ENCODE results near the gene RUNX2. TPM values are rescaled to one million over a fixed set of nuclear protein-coding genes. Genes with fewer than 3 reads are reported as not detected.

RUNX2 gene
- total and polyA plus RNA-seq, 9 of the 15 experiments (the other 6 are each of a cell fraction or from before 2014, with no cell fraction given), result 0.29 to 1.00 (median 0.43) TPM

DNA sequence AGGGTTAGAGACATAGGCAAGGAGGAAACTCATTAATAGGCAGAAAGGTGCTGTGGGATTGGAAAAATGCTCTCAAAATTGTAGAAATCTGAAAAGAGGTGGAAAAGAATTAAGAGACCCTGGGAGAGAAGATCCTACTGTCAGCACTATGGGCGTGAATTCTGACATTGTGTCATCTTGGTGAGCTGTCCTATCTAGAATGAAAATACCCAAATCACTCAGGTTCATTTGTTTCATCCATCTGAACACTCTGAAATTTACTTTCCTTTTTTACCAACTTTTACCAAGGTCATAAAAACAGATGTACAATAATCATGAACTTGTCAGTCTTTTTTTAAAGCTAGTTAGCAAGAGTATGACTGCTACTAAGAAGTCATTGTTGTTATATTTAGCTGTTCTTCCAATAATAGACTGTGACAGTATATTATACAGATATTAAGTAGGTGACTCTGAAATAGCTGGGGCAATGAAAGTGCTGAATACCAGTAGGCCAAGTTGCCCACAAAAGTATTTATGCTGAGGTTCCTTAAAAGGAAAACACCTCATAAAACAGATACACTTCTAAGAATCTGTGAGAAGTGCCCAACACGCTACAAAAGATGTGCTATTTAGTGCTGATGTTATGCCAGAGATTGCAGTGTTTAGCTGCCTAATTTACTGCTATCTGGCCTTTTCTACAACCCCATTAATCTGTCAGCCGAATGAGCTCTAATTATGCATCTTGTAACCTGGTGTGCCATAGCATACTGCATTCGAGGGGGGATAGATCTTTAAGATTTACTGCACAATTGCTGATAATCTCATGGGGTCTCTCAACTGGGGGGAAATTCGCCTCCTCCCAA, 267.1 kb downstream of the RUNX2 start:
- Histone ChIP-seq H4K20me1 (replicated peaks; ENCODE audit: control insufficient read depth, insufficient read depth, low read length) (no peaks in the 10 kb centered on the region), H3K4me1 (replicated peaks in 1 of 2; ENCODE audit: control insufficient read depth in 2 of 2, insufficient read depth in 2 of 2, low read length in 2 of 2) (no peaks in the 10 kb centered on the region), H3K4me3 (no peak overlapping the region), H3K9ac (ENCODE audit: insufficient read depth in 1 of 2, low read depth in 2 of 2, low read length in 2 of 2) (no peak overlapping the region), H3K9me3 (replicated peaks; ENCODE audit: control insufficient read depth, insufficient read depth, low read depth, low read length) (no peaks in the 10 kb centered on the region), H3K36me3 (ENCODE audit: control insufficient read depth, insufficient read depth, low read length) (no peaks in the 10 kb centered on the region), H3K4me2 (ENCODE audit: insufficient read depth, low read length) (no peak overlapping the region), H3K27ac (ENCODE audit: extremely low read depth, low read depth, low read length) (no peak overlapping the region), H3K9me1 (ENCODE audit: control insufficient read depth, insufficient read depth, low read length) (no peaks in the 10 kb centered on the region), H2AFZ (ENCODE audit: low read depth, low read length) (no peak overlapping the region), H3K27me3 (ENCODE audit: control insufficient read depth in 2 of 2, insufficient read depth in 2 of 2, low read length in 2 of 2) (peaks cover 5 to 10% of the 10 kb centered on the region in 2 experiments; a peak in 4 of 5 replicates), H3K79me2 (ENCODE audit: control insufficient read depth, insufficient read depth, low read length) (no peaks in the 10 kb centered on the region)
- in situ Hi-C loops (cut with MboI) (no loop called here), intact Hi-C loops (cut with micrococcal nuclease) (no loop called here)
- BruUV-seq (replicated peaks), result no TSS peak
- TF ChIP-seq HLTF (IDR thresholded peaks at IDR 0.05) (no peak), ZNF707 (CRISPR knock-in tag; conservative IDR thresholded peaks at IDR 0.05) (no peak), SP1 (CRISPR knock-in tag; IDR thresholded peaks at IDR 0.05) (no peak), ATF7 (IDR thresholded peaks at IDR 0.05) (no peak), ZNF584 (CRISPR knock-in tag; IDR thresholded peaks at IDR 0.05; ENCODE audit: low read depth) (no peak), ZNF79 (CRISPR knock-in tag; IDR thresholded peaks at IDR 0.05; ENCODE audit: low read depth) (no peak), NR2F6 (CRISPR knock-in tag; IDR thresholded peaks at IDR 0.05) (no peak), ZNF77 (CRISPR knock-in tag; IDR thresholded peaks at IDR 0.05) (no peak), ATF6 (CRISPR knock-in tag; IDR thresholded peaks at IDR 0.05) (no peak)
- TF ChIP-seq, protein P1, sequence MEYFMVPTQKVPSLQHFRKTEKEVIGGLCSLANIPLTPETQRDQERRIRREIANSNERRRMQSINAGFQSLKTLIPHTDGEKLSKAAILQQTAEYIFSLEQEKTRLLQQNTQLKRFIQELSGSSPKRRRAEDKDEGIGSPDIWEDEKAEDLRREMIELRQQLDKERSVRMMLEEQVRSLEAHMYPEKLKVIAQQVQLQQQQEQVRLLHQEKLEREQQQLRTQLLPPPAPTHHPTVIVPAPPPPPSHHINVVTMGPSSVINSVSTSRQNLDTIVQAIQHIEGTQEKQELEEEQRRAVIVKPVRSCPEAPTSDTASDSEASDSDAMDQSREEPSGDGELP (CRISPR knock-in tag; IDR thresholded peaks at IDR 0.05; ENCODE audit: borderline replicate concordance), result no peak
- no peak for ATAC-seq
- POLR2A ChIA-PET, result interaction anchor here (0.7 to 1.1 kb wide), 4 partner anchors 8 to 801 kb away, joined by 3 to 4 read pairs (median 3); no protein-coding TSS in a partner anchor
- CTCF ChIA-PET (ENCODE audit: low intra/inter-chr PET ratio), result no interaction called here
- no peak for FAIRE-seq
- DNase-seq (ENCODE audit: extremely low read depth in 1 of 4, low spot score in 3 of 4), result no peak
- WGBS (ENCODE audit: insufficient coverage, low coverage, missing lambda C conversion rate), result 0% methylated on average over 5 of the region's 5 CpGs

Data from K562 (cell line).